ENCODE measurements around the gene TMEM225B.

Gene TMEM225B

GRCh38 chr7:99553039-99553438 lies 45.0 kb upstream of the TMEM225B start:
- Histone ChIP-seq H3K4me3 (ENCODE audit: low read depth, low read length) (no peak overlapping the region), H3K27ac (ENCODE audit: extremely low read depth, low read depth, low read length) (no peak overlapping the region), H3K4me1 (ENCODE audit: control insufficient read depth, insufficient read depth, low read length) (peaks cover 3% of the 10 kb centered on the region; the same call in 1 of the 2 replicates), H3K9me3 (ENCODE audit: control insufficient read depth, insufficient read depth, low read depth, low read length) (no peaks in the 10 kb centered on the region; the same call in 1 of the 2 replicates), H3K36me3 (ENCODE audit: control insufficient read depth in 2 of 2, insufficient read depth in 1 of 2, low read length in 2 of 2) (peaks cover 17 to 39% of the 10 kb centered on the region in 2 experiments)
- CTCF ChIA-PET = no interaction called here
- POLR2A ChIA-PET = no interaction called here
- TF ChIP-seq ZNF704 (tag by site-specific recombination; IDR thresholded peaks at IDR 0.05) (no peak), ZBTB20 (tag by site-specific recombination; IDR thresholded peaks at IDR 0.05) (no peak), ATF2 (tag by site-specific recombination; IDR thresholded peaks at IDR 0.05; ENCODE audit: low read depth) (peak; percentile 75; the same call in 1 of the 2 replicates), KLF1 (tag by site-specific recombination; IDR thresholded peaks at IDR 0.05) (no peak), SETDB1 (IDR thresholded peaks at IDR 0.05; ENCODE audit: insufficient read length, low read length) (no peak), ZNF629 (tag by site-specific recombination; IDR thresholded peaks at IDR 0.05) (peak; percentile 32)

- peaks cover 3% of the 10 kb centered on the region; the same call in 1 of the 2 replicates for H3K4me1 ChIP-seq (ENCODE audit: control insufficient read depth, insufficient read depth, low read length)
- CTCF ChIA-PET = no interaction called here
- no peak overlapping the region for H3K4me3 ChIP-seq (ENCODE audit: low read depth, low read length)
- POLR2A ChIA-PET = no interaction called here
- peaks cover 9 to 32% of the 10 kb centered on the region in 2 experiments for H3K36me3 ChIP-seq (ENCODE audit: control insufficient read depth in 2 of 2, insufficient read depth in 1 of 2, low read length in 2 of 2)
- H3K9me3 ChIP-seq (ENCODE audit: control insufficient read depth, insufficient read depth, low read depth, low read length) = no peaks in the 10 kb centered on the region
- no peak overlapping the region for H3K27ac ChIP-seq (ENCODE audit: extremely low read depth, low read depth, low read length)
- TF ChIP-seq ZBTB21 (tag by site-specific recombination; IDR thresholded peaks at IDR 0.05) = peak; percentile 70
- TF ChIP-seq ZNF776 (tag by site-specific recombination; IDR thresholded peaks at IDR 0.05; ENCODE audit: borderline replicate concordance) = no peak
- TF ChIP-seq ZNF629 (tag by site-specific recombination; IDR thresholded peaks at IDR 0.05) = peak; percentile 66
- TF ChIP-seq ZNF610 (tag by site-specific recombination; IDR thresholded peaks at IDR 0.05; ENCODE audit: borderline replicate concordance) = no peak
- TF ChIP-seq, protein P1, sequence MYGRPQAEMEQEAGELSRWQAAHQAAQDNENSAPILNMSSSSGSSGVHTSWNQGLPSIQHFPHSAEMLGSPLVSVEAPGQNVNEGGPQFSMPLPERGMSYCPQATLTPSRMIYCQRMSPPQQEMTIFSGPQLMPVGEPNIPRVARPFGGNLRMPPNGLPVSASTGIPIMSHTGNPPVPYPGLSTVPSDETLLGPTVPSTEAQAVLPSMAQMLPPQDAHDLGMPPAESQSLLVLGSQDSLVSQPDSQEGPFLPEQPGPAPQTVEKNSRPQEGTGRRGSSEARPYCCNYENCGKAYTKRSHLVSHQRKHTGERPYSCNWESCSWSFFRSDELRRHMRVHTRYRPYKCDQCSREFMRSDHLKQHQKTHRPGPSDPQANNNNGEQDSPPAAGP (tag by site-specific recombination; IDR thresholded peaks at IDR 0.05) = 0 out of 2 replicates have a peak, but pooled peaks have one; percentile 18
- TF ChIP-seq ZFP69B (tag by site-specific recombination; IDR thresholded peaks at IDR 0.05) = 0 out of 2 replicates have a peak, but pooled peaks have one; percentile 35
- TF ChIP-seq, protein P2, sequence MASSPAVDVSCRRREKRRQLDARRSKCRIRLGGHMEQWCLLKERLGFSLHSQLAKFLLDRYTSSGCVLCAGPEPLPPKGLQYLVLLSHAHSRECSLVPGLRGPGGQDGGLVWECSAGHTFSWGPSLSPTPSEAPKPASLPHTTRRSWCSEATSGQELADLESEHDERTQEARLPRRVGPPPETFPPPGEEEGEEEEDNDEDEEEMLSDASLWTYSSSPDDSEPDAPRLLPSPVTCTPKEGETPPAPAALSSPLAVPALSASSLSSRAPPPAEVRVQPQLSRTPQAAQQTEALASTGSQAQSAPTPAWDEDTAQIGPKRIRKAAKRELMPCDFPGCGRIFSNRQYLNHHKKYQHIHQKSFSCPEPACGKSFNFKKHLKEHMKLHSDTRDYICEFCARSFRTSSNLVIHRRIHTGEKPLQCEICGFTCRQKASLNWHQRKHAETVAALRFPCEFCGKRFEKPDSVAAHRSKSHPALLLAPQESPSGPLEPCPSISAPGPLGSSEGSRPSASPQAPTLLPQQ (tag by site-specific recombination; IDR thresholded peaks at IDR 0.05) = peak; percentile 67
- TF ChIP-seq GFI1B (tag by site-specific recombination; IDR thresholded peaks at IDR 0.05) = no peak
These were observed 43.1 kb upstream of the TMEM225B start for GRCh38 chr7:99554939-99555338.

GRCh38 chr7:99557196-99557607 lies 40.9 kb upstream of the TMEM225B start:
- peak; percentile 91 for TF ChIP-seq REST (tag by site-specific recombination; IDR thresholded peaks at IDR 0.05)
- TF ChIP-seq ZNF221 (tag by site-specific recombination; IDR thresholded peaks at IDR 0.05; ENCODE audit: borderline replicate concordance) = no peak
- TF ChIP-seq ZNF426 (tag by site-specific recombination; IDR thresholded peaks at IDR 0.05) = no peak
- CTCF ChIA-PET = no interaction called here
- Histone ChIP-seq H3K4me3 (ENCODE audit: low read depth, low read length) (peak overlapping the region; percentile 93; the same call in 1 of the 2 replicates), H3K9me3 (ENCODE audit: control insufficient read depth, insufficient read depth, low read depth, low read length) (no peaks in the 10 kb centered on the region), H3K4me1 (ENCODE audit: control insufficient read depth, insufficient read depth, low read length) (peaks cover 3% of the 10 kb centered on the region; the same call in 1 of the 2 replicates), H3K36me3 (ENCODE audit: control insufficient read depth in 2 of 2, insufficient read depth in 1 of 2, low read length in 2 of 2) (peaks cover 26 to 54% of the 10 kb centered on the region in 2 experiments), H3K27ac (ENCODE audit: extremely low read depth, low read depth, low read length) (peak overlapping the region; percentile 90; the same call in 1 of the 2 replicates)
- POLR2A ChIA-PET = interaction anchor here (1.9 to 3.4 kb wide), 2 partner anchors 10 to 52 kb away, joined by 7 to 26 read pairs; partner anchors contain the start of gene ZKSCAN5

All from HEK293 (cell line).